GM19351 (cell line): ENCODE measurements around the gene C2CD2L.
"Not testable (repeated sequence)": the region's sequence is repeated elsewhere in the genome, so short reads cannot be mapped to it uniquely, and the experiment has no call there.

Source experiments
- ATAC-seq: cut with Tn5 transposase; IDR thresholded peaks from one replicate; pipeline ENCODE4 v1.9.1; 2021; ENCODE audit warnings: mild to moderate bottlenecking, moderate library complexity; ENCODE audit not compliant: unreplicated experiment

The C2CD2L gene

GRCh38 chr11:119092880-119093842 is 14.0 kb upstream of the C2CD2L start:
- ATAC-seq, result no peak

GRCh38 chr11:119093942-119094815 is 13.0 kb upstream of the C2CD2L start:
- no peak for ATAC-seq

GRCh38 chr11:119094816-119095065 is 12.4 kb upstream of the C2CD2L start:
- peak; percentile 34 for ATAC-seq

GRCh38 chr11:119095066-119095880 is 11.9 kb upstream of the C2CD2L start:
- peak; percentile 77 for ATAC-seq

- ATAC-seq, result no peak
These were observed 7.4 kb upstream of the C2CD2L start for GRCh38 chr11:119099711-119100110.

GRCh38 chr11:119100246-119100970 is 6.7 kb upstream of the C2CD2L start:
- ATAC-seq, result no peak

GRCh38 chr11:119100994-119101758 is 6.0 kb upstream of the C2CD2L start:
- ATAC-seq, result peak; percentile 31

GRCh38 chr11:119101759-119102423 is 5.3 kb upstream of the C2CD2L start, which contains the start of gene DPAGT1:
TSS of gene DPAGT1 (minus strand) at chr11:119101853. CDS start at chr11:119101655, 198 bp downstream.
- peak; percentile 79 for ATAC-seq

- not testable (repeated sequence) for ATAC-seq
These were observed 3.9 kb upstream of the C2CD2L start for GRCh38 chr11:119103161-119103664.

GRCh38 chr11:119103793-119104192 is 3.4 kb upstream of the C2CD2L start:
- ATAC-seq, result no peak

GRCh38 chr11:119107538-119108145 is 498 bp downstream of the C2CD2L start:
- ATAC-seq, result peak; percentile 12

GRCh38 chr11:119108146-119108856 is 1.2 kb downstream of the C2CD2L start:
- ATAC-seq, result no peak

- ATAC-seq, result no peak
These were observed 1.7 kb downstream of the C2CD2L start for GRCh38 chr11:119108857-119109221.

- ATAC-seq, result no peak
These were observed 2.7 kb downstream of the C2CD2L start for GRCh38 chr11:119109843-119110242.

- no peak for ATAC-seq
These were observed 3.3 kb downstream of the C2CD2L start for GRCh38 chr11:119110439-119110838.

- ATAC-seq, result no peak
These were observed 4.3 kb downstream of the C2CD2L start for GRCh38 chr11:119111361-119111925.

GRCh38 chr11:119112314-119113020 is 5.3 kb downstream of the C2CD2L start:
- ATAC-seq, result no peak
